Urinary bladder (tissue), 4 donors: ENCODE results near the gene GCLC. TPM values are rescaled to one million over a fixed set of nuclear protein-coding genes. Genes with fewer than 3 reads are reported as not detected.

ENCODE experiments used
- DNase-seq: peaks from one replicate; pipeline ENCODE4 v3.0.0-alpha.2; 2015; ENCODE audit errors: extremely low spot score
- H3K27ac ChIP-seq: one replicate; pipeline ENCODE4 v1.5.1; 2013; ENCODE audit warnings: low read depth, mild to moderate bottlenecking, moderate library complexity
- H3K36me3 ChIP-seq: one replicate; pipeline ENCODE4 v1.6.1; 2013; ENCODE audit warnings: mild to moderate bottlenecking, moderate library complexity; ENCODE audit not compliant: insufficient read depth
- H3K4me1 ChIP-seq: one replicate; pipeline ENCODE4 v1.6.1; 2013; ENCODE audit warnings: mild to moderate bottlenecking, moderate library complexity; ENCODE audit not compliant: insufficient read depth
- H3K4me3 ChIP-seq: one replicate; pipeline ENCODE4 v1.5.1; 2013; ENCODE audit warnings: low read depth, low read length
- WGBS: extraction: QIAGEN DNeasy Blood & Tissue Kit; methylation state at CpG from one replicate; pipeline ENCODE4 v1.1.7; 2013; 5-methylcytosine and 5-hydroxymethylcytosine counted together
- polyA plus RNA-seq: library from polyadenylated mRNA; stranded (reverse); fragments of 200-250 nt; gene quantifications from one replicate; pipeline ENCODE4 v1.2.3, GENCODE V29; 2013
- total RNA-seq: library from RNA; depleted of rRNA; stranded (reverse); fragments of >200 nt; gene quantifications from one replicate; pipeline ENCODE4 v1.2.3, GENCODE V29; 2014
- donor health status: healthy with polysubstance abuse.
- donor health status: healthy.

The GCLC gene
- total and polyA plus RNA-seq, 2 donors = 34.1 to 98.8 TPM

GRCh38 chr6:53503060-53503459, 41.8 kb downstream of the GCLC start:
- Histone ChIP-seq H3K4me1 (no peaks in the 10 kb centered on the region), H3K36me3 (peaks cover 13% of the 10 kb centered on the region), H3K27ac (no peak overlapping the region), H3K4me3 (no peak overlapping the region)
- no peak for DNase-seq
- 95% methylated on average over 5 of the region's 5 CpGs for WGBS

GRCh38 chr6:53501432-53501831, 43.5 kb downstream of the GCLC start:
- Histone ChIP-seq H3K4me1 (no peaks in the 10 kb centered on the region), H3K4me3 (no peak overlapping the region), H3K36me3 (peaks cover 12% of the 10 kb centered on the region), H3K27ac (no peak overlapping the region)
- no peak for DNase-seq
- WGBS = 44% methylated on average over 3 of the region's 3 CpGs

GRCh38 chr6:53500095-53500494, 44.8 kb downstream of the GCLC start:
- peaks cover 1% of the 10 kb centered on the region for H3K4me1 ChIP-seq
- 93% methylated on average over 4 of the region's 4 CpGs for WGBS

GRCh38 chr6:53499094-53499493, 45.8 kb downstream of the GCLC start:
- peaks cover 9% of the 10 kb centered on the region for H3K36me3 ChIP-seq
- no peak overlapping the region for H3K4me3 ChIP-seq
- DNase-seq = no peak
- WGBS = 91% methylated on average over 3 of the region's 3 CpGs
- H3K27ac ChIP-seq = no peak overlapping the region
- peaks cover 1% of the 10 kb centered on the region for H3K4me1 ChIP-seq

More at GRCh38 chr6:53500095-53500494, 44.8 kb downstream of the GCLC start:
- Histone ChIP-seq H3K36me3 (peaks cover 9% of the 10 kb centered on the region), H3K4me3 (no peak overlapping the region), H3K27ac (no peak overlapping the region)
- no peak for DNase-seq

- Histone ChIP-seq H3K4me1 (peaks cover 1% of the 10 kb centered on the region), H3K27ac (no peak overlapping the region), H3K36me3 (peaks cover 9% of the 10 kb centered on the region), H3K4me3 (no peak overlapping the region)
- DNase-seq = no peak
- 80% methylated on average over 6 of the region's 6 CpGs for WGBS
Measured at GRCh38 chr6:53498649-53499048, 46.3 kb downstream of the GCLC start.

- Histone ChIP-seq H3K36me3 (peaks cover 9% of the 10 kb centered on the region), H3K4me3 (no peak overlapping the region), H3K27ac (no peak overlapping the region), H3K4me1 (peaks cover 1% of the 10 kb centered on the region)
- DNase-seq = no peak
- 92% methylated on average over 2 of the region's 2 CpGs for WGBS
Measured at GRCh38 chr6:53497905-53498304, 47.0 kb downstream of the GCLC start.

GRCh38 chr6:53496797-53497375, 48.0 kb downstream of the GCLC start:
- WGBS = 45% methylated on average over 5 of the region's 5 CpGs

GRCh38 chr6:53495506-53496499, 49.1 kb downstream of the GCLC start:
- no peak for DNase-seq
- Histone ChIP-seq H3K36me3 (peaks cover 9% of the 10 kb centered on the region), H3K4me3 (no peak overlapping the region), H3K4me1 (peaks cover 1% of the 10 kb centered on the region), H3K27ac (no peak overlapping the region)
- WGBS = 55% methylated on average over 6 of the region's 6 CpGs

More at GRCh38 chr6:53496797-53497375, 48.0 kb downstream of the GCLC start:
- DNase-seq = no peak
- H3K36me3 ChIP-seq = peaks cover 9% of the 10 kb centered on the region
- no peak overlapping the region for H3K4me3 ChIP-seq
- H3K27ac ChIP-seq = no peak overlapping the region
- peaks cover 1% of the 10 kb centered on the region for H3K4me1 ChIP-seq

GRCh38 chr6:53494076-53494475, 50.8 kb downstream of the GCLC start:
- no peak for DNase-seq
- Histone ChIP-seq H3K4me3 (no peak overlapping the region), H3K4me1 (peaks cover 1% of the 10 kb centered on the region), H3K36me3 (peaks cover 7% of the 10 kb centered on the region), H3K27ac (no peak overlapping the region)
- 78% methylated on average over 4 of the region's 4 CpGs for whole genome bisulfite sequencing

GRCh38 chr6:53493635-53494025, 51.3 kb downstream of the GCLC start:
- no peak for DNase-seq
- peaks cover 6% of the 10 kb centered on the region for H3K36me3 ChIP-seq
- no peak overlapping the region for H3K27ac ChIP-seq
- peaks cover 1% of the 10 kb centered on the region for H3K4me1 ChIP-seq
- 66% methylated on average over 2 of the region's 2 CpGs for WGBS
- H3K4me3 ChIP-seq = no peak overlapping the region

- H3K36me3 ChIP-seq = peaks cover 4% of the 10 kb centered on the region
- H3K4me3 ChIP-seq = no peak overlapping the region
- H3K27ac ChIP-seq = no peak overlapping the region
- DNase-seq = no peak
- H3K4me1 ChIP-seq = peaks cover 1% of the 10 kb centered on the region
- 35% methylated on average over 11 of the region's 11 CpGs for WGBS
Measured at GRCh38 chr6:53492860-53493634, 51.9 kb downstream of the GCLC start.

GRCh38 chr6:53487080-53487479, 57.8 kb downstream of the GCLC start:
- Histone ChIP-seq H3K36me3 (no peaks in the 10 kb centered on the region), H3K27ac (no peak overlapping the region), H3K4me3 (no peak overlapping the region), H3K4me1 (no peaks in the 10 kb centered on the region)
- DNase-seq = no peak
- WGBS = 19% methylated on average over 3 of the region's 3 CpGs

GRCh38 chr6:53486679-53487078, 58.2 kb downstream of the GCLC start:
- H3K27ac ChIP-seq = no peak overlapping the region
- H3K4me1 ChIP-seq = no peaks in the 10 kb centered on the region
- 63% methylated on average over 3 of the region's 3 CpGs for WGBS
- H3K36me3 ChIP-seq = no peaks in the 10 kb centered on the region
- no peak overlapping the region for H3K4me3 ChIP-seq
- no peak for DNase-seq
